ENCODE data around the gene LEFTY1.

The LEFTY1 gene

DNA sequence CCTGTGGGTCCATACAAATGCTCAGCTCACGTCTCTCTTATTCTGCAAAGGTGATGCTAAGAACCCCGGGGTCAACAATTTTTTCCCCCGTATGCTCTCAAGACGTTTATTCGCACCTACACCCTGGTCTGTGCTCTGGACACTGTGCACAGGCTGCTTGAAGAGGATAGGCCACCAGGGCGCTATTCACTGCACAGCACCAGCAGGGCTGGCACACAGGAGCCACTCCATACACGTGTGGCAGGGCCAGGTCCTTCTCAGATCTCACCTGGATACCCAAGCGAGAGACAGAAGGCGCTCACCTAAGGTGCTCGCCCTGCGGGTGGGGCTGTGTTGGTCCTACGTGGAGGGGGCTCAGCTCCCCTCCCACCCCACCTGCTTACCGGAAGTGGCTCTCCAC is 23.4 kb downstream of the LEFTY1 start:
- H4K12ac ChIP-seq (ENCODE audit: low read depth, low read length), result no peak overlapping the region
- H3K9ac ChIP-seq (ENCODE audit: low read length), result no peak overlapping the region
- WGBS (ENCODE audit: extremely low coverage, insufficient coverage, insufficient read length), result no CpG with 5 or more reads among the region's 13 CpGs
- no peak overlapping the region for H3K23ac ChIP-seq (ENCODE audit: low read length)
- no peaks in the 10 kb centered on the region for H3K79me1 ChIP-seq (ENCODE audit: low read length)
- no peak overlapping the region for H2BK12ac ChIP-seq (ENCODE audit: low read length)
- H3K27me3 ChIP-seq (ENCODE audit: insufficient read depth, low read length), result no peaks in the 10 kb centered on the region
- H3K4me3 ChIP-seq (ENCODE audit: low read depth, low read length), result no peak overlapping the region
- H3K18ac ChIP-seq (ENCODE audit: low read length), result no peak overlapping the region
- H3K9me3 ChIP-seq (ENCODE audit: insufficient read depth, low read depth, low read length), result no peaks in the 10 kb centered on the region
- no peaks in the 10 kb centered on the region for H3K79me2 ChIP-seq (ENCODE audit: control insufficient read depth, insufficient read depth, low read length, poor library complexity)
- no peak overlapping the region for H2BK120ac ChIP-seq (ENCODE audit: insufficient read depth, low read length, poor library complexity)
- no peak overlapping the region for H4K8ac ChIP-seq (ENCODE audit: low read depth, low read length)
- no peak overlapping the region for H3K4me2 ChIP-seq (ENCODE audit: low read length)
- H2BK5ac ChIP-seq (ENCODE audit: low read depth, low read length, poor library complexity), result no peak overlapping the region
- peaks cover 43 to 59% of the 10 kb centered on the region in 2 experiments for H3K36me3 ChIP-seq (ENCODE audit: control insufficient read depth in 1 of 2, insufficient read depth in 2 of 2, low read length in 2 of 2)
- no peak overlapping the region for H2AFZ ChIP-seq (ENCODE audit: insufficient read depth, low read length, poor library complexity)
- no peaks in the 10 kb centered on the region for H3K4me1 ChIP-seq (ENCODE audit: control insufficient read depth in 1 of 2, insufficient read depth in 2 of 2, low read length in 2 of 2)
- H3K27ac ChIP-seq (ENCODE audit: low read depth, low read length), result no peak overlapping the region
- no peak for DNase-seq
- H3K4ac ChIP-seq (ENCODE audit: low read depth, low read length), result no peak overlapping the region
- H4K91ac ChIP-seq (ENCODE audit: low read depth, low read length), result no peak overlapping the region
- no peak overlapping the region for H3K14ac ChIP-seq (ENCODE audit: low read length)
- H2AK5ac ChIP-seq (ENCODE audit: low read length), result no peak overlapping the region

DNA sequence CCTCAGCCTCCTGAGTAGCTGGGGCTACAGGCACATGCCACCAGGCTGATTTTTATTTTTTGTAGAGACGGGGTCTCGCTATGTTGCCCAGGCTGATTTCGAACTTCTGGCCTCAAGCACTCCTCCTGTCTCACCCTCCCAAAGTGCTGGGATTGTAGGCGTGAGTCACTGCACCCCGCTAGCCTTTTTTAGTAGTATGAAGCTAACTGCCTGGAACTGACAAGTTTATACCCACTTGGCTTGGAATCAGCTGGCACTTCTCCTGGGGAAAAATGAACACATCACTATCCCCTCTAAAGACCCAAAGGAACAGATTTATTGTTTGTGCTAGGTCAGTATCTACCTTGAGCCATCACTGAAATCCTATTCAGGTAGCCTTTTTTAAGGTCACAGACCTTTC is 25.8 kb downstream of the LEFTY1 start:
- no peak overlapping the region for H3K14ac ChIP-seq (ENCODE audit: low read length)
- no peaks in the 10 kb centered on the region for H3K27me3 ChIP-seq (ENCODE audit: insufficient read depth, low read length)
- H3K4ac ChIP-seq (ENCODE audit: low read depth, low read length), result no peak overlapping the region
- H3K4me2 ChIP-seq (ENCODE audit: low read length), result no peak overlapping the region
- no peak overlapping the region for H2BK5ac ChIP-seq (ENCODE audit: low read depth, low read length, poor library complexity)
- WGBS (ENCODE audit: extremely low coverage, insufficient coverage, insufficient read length), result no CpG with 5 or more reads among the region's 5 CpGs
- no peak overlapping the region for H3K4me3 ChIP-seq (ENCODE audit: low read depth, low read length)
- H2BK12ac ChIP-seq (ENCODE audit: low read length), result no peak overlapping the region
- no peak overlapping the region for H3K18ac ChIP-seq (ENCODE audit: low read length)
- no peaks in the 10 kb centered on the region for H3K79me1 ChIP-seq (ENCODE audit: low read length)
- peaks cover 49 to 58% of the 10 kb centered on the region in 2 experiments for H3K36me3 ChIP-seq (ENCODE audit: control insufficient read depth in 1 of 2, insufficient read depth in 2 of 2, low read length in 2 of 2)
- H4K8ac ChIP-seq (ENCODE audit: low read depth, low read length), result no peak overlapping the region
- H3K9me3 ChIP-seq (ENCODE audit: insufficient read depth, low read depth, low read length), result no peaks in the 10 kb centered on the region
- no peak overlapping the region for H4K12ac ChIP-seq (ENCODE audit: low read depth, low read length)
- DNase-seq, result no peak
- no peak overlapping the region for H3K27ac ChIP-seq (ENCODE audit: low read depth, low read length)
- H2BK120ac ChIP-seq (ENCODE audit: insufficient read depth, low read length, poor library complexity), result no peak overlapping the region
- no peaks in the 10 kb centered on the region for H3K4me1 ChIP-seq (ENCODE audit: control insufficient read depth in 1 of 2, insufficient read depth in 2 of 2, low read length in 2 of 2)
- H2AK5ac ChIP-seq (ENCODE audit: low read length), result no peak overlapping the region
- H4K91ac ChIP-seq (ENCODE audit: low read depth, low read length), result no peak overlapping the region
- H3K79me2 ChIP-seq (ENCODE audit: control insufficient read depth, insufficient read depth, low read length, poor library complexity), result no peaks in the 10 kb centered on the region
- no peak overlapping the region for H3K23ac ChIP-seq (ENCODE audit: low read length)
- H3K9ac ChIP-seq (ENCODE audit: low read length), result no peak overlapping the region
- no peak overlapping the region for H2AFZ ChIP-seq (ENCODE audit: insufficient read depth, low read length, poor library complexity)

DNA sequence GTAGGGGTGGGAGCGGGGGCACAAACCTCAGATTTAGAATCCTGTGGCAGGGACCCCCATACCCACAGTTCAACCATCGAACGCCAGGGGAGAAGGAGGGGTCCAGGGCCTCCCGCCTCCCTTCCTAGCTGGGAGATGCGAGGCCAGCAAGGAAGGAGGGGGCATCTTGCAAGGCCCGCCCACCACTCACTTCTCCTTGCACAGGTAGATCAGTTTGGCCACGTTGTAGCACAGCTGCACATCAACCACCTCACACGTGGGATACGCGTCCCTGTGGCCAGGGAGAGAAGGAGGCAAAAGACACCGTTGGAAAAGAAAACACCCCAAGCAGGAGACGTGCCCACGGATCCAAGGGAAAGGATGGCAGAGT is 26.4 kb downstream of the LEFTY1 start:
- Histone ChIP-seq H3K18ac (ENCODE audit: low read length) (no peak overlapping the region), H3K9me3 (ENCODE audit: insufficient read depth, low read depth, low read length) (no peaks in the 10 kb centered on the region), H3K14ac (ENCODE audit: low read length) (no peak overlapping the region), H3K79me2 (ENCODE audit: control insufficient read depth, insufficient read depth, low read length, poor library complexity) (no peaks in the 10 kb centered on the region), H3K9ac (ENCODE audit: low read length) (no peak overlapping the region), H3K27ac (ENCODE audit: low read depth, low read length) (no peak overlapping the region), H2AK5ac (ENCODE audit: low read length) (no peak overlapping the region), H3K36me3 (ENCODE audit: control insufficient read depth in 1 of 2, insufficient read depth in 2 of 2, low read length in 2 of 2) (peaks cover 49 to 52% of the 10 kb centered on the region in 2 experiments), H4K91ac (ENCODE audit: low read depth, low read length) (no peak overlapping the region), H3K79me1 (ENCODE audit: low read length) (no peaks in the 10 kb centered on the region), H2BK12ac (ENCODE audit: low read length) (no peak overlapping the region), H3K4ac (ENCODE audit: low read depth, low read length) (no peak overlapping the region), H3K4me2 (ENCODE audit: low read length) (no peak overlapping the region), H4K8ac (ENCODE audit: low read depth, low read length) (no peak overlapping the region), H2BK120ac (ENCODE audit: insufficient read depth, low read length, poor library complexity) (no peak overlapping the region), H3K4me3 (ENCODE audit: low read depth, low read length) (no peak overlapping the region), H2BK5ac (ENCODE audit: low read depth, low read length, poor library complexity) (no peak overlapping the region), H2AFZ (ENCODE audit: insufficient read depth, low read length, poor library complexity) (no peak overlapping the region), H3K27me3 (ENCODE audit: insufficient read depth, low read length) (no peaks in the 10 kb centered on the region), H3K4me1 (ENCODE audit: control insufficient read depth in 1 of 2, insufficient read depth in 2 of 2, low read length in 2 of 2) (no peaks in the 10 kb centered on the region), H3K23ac (ENCODE audit: low read length) (no peak overlapping the region), H4K12ac (ENCODE audit: low read depth, low read length) (no peak overlapping the region)
- DNase-seq, result no peak
- no CpG with 5 or more reads among the region's 13 CpGs for WGBS (ENCODE audit: extremely low coverage, insufficient coverage, insufficient read length)

DNA sequence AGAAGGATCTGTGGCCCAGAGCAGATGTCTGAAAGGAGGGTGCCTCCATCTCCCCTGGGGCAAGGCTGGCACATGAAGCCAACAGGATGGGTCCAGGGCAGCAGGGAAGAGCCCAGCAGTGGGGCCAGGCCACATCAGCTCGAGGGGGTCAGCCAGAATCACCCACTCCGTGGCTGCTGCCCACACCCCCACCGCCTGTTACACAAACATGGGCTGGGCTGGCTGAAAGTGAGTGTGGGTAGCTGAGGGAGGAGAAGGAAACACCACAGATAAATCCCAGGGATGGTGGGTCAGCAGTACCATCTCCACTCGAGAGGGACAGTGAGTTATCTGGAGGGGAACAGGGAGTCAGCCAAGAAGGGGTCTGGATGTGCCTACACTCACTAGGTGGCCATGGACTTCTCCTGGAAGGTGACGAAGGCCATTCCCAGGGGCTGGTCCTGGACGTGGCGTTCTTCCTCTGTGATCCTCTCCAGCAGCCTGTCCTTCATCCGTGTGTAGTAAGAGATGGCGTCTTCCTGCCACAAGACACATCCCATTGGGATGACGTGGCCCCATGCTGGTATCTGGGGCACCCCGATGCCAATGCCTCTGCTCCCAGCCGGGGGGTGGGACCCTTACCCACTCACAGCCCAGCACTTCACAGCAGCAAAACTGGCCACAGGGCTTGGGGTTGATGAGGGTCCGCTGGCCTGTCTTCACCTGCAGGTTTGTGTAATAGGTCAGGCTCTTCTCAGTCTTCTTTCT is 26.9 kb downstream of the LEFTY1 start:
- H4K12ac ChIP-seq (ENCODE audit: low read depth, low read length), result no peak overlapping the region
- H3K79me1 ChIP-seq (ENCODE audit: low read length), result no peaks in the 10 kb centered on the region
- DNase-seq, result no peak
- no peak overlapping the region for H3K4ac ChIP-seq (ENCODE audit: low read depth, low read length)
- H3K27ac ChIP-seq (ENCODE audit: low read depth, low read length), result no peak overlapping the region
- H2BK120ac ChIP-seq (ENCODE audit: insufficient read depth, low read length, poor library complexity), result no peak overlapping the region
- no peak overlapping the region for H3K4me2 ChIP-seq (ENCODE audit: low read length)
- no peak overlapping the region for H2AFZ ChIP-seq (ENCODE audit: insufficient read depth, low read length, poor library complexity)
- H3K36me3 ChIP-seq (ENCODE audit: control insufficient read depth in 1 of 2, insufficient read depth in 2 of 2, low read length in 2 of 2), result peaks cover 48 to 53% of the 10 kb centered on the region in 2 experiments
- H3K4me1 ChIP-seq (ENCODE audit: control insufficient read depth in 1 of 2, insufficient read depth in 2 of 2, low read length in 2 of 2), result no peaks in the 10 kb centered on the region
- H3K9ac ChIP-seq (ENCODE audit: low read length), result no peak overlapping the region
- H2AK5ac ChIP-seq (ENCODE audit: low read length), result no peak overlapping the region
- no peaks in the 10 kb centered on the region for H3K27me3 ChIP-seq (ENCODE audit: insufficient read depth, low read length)
- H4K8ac ChIP-seq (ENCODE audit: low read depth, low read length), result no peak overlapping the region
- no peak overlapping the region for H3K4me3 ChIP-seq (ENCODE audit: low read depth, low read length)
- H3K18ac ChIP-seq (ENCODE audit: low read length), result no peak overlapping the region
- no CpG with 5 or more reads among the region's 13 CpGs for WGBS (ENCODE audit: extremely low coverage, insufficient coverage, insufficient read length)
- H3K14ac ChIP-seq (ENCODE audit: low read length), result no peak overlapping the region
- no peak overlapping the region for H4K91ac ChIP-seq (ENCODE audit: low read depth, low read length)
- H3K9me3 ChIP-seq (ENCODE audit: insufficient read depth, low read depth, low read length), result no peaks in the 10 kb centered on the region
- no peak overlapping the region for H2BK5ac ChIP-seq (ENCODE audit: low read depth, low read length, poor library complexity)
- H3K79me2 ChIP-seq (ENCODE audit: control insufficient read depth, insufficient read depth, low read length, poor library complexity), result no peaks in the 10 kb centered on the region
- H3K23ac ChIP-seq (ENCODE audit: low read length), result no peak overlapping the region
- H2BK12ac ChIP-seq (ENCODE audit: low read length), result no peak overlapping the region
